ENCODE results near the gene NXPE1.

GRCh38 chr11:114569801-114570200 is 10.1 kb upstream of the NXPE1 start:
- TF ChIP-seq CTCF (IDR thresholded peaks at IDR 0.05) (no peak), POLR2A (IDR thresholded peaks at IDR 0.05) (no peak)

Measured in right lobe of liver (tissue), 4 donors.